ENCODE measurements around the gene LASP1NB.

LASP1NB gene

DNA sequence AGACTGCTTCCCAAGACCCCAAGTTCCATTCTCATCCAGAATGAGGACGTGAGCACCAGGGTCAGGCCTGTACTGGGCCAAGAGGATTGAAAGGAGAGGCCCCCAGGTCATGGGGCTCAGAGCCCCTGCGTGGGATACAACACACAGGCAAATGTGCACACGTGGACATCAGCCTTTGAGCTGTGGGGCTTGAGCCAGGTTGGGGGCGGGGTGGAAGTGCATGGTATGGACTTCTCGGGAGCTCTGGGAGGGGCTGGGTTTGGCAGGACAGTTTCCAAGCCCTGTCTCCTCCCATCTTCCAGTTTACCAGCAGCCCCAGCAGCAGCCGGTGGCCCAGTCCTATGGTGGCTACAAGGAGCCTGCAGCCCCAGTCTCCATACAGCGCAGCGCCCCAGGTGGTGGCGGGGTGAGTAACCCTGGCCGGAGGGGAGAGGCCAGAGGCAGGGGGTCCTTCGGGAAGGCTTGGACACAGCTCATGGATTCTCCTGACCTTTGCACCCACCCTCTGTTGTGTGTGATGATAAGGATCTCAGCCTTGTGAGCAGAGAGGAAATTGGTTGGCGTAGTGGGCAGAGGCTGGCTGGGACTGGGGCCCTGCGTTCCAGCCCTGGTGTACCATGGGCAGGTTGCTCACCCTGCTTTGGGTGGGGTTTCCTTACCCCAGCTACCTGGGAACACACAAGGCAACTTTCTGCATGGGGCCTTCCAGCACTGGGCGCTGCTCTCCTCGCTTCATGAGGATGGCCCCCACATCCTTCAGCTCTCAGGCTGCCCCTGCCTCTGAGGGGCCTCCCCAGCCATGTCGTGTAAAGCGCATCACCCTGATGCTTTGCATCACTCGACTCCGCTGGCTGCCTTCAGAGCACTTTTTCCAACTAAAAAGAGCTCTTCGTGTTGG, 10.4 kb upstream of the LASP1NB start (continued):
- TF ChIP-seq KMT2B (CRISPR knock-in tag; IDR thresholded peaks at IDR 0.05) (no peak), ZNF317 (CRISPR knock-in tag; IDR thresholded peaks at IDR 0.05) (peak; percentile 70), YY1 (IDR thresholded peaks at IDR 0.05; ENCODE audit: insufficient read depth, insufficient replicate concordance, low read depth, low read length) (peak; percentile 76), GPN1 (CRISPR knock-in tag; IDR thresholded peaks at IDR 0.05; ENCODE audit: borderline replicate concordance) (no peak), SIX4 (CRISPR knock-in tag; IDR thresholded peaks at IDR 0.05) (no peak), MAZ (IDR thresholded peaks at IDR 0.05; ENCODE audit: borderline replicate concordance, low read depth, low read length) (peak; percentile 84; the same call in 1 of the 2 replicates), MAZ (CRISPR knock-in tag; IDR thresholded peaks at IDR 0.05; ENCODE audit: low read depth) (peak; percentile 60), ZSCAN12 (CRISPR knock-in tag; IDR thresholded peaks at IDR 0.05) (no peak), ZNF615 (CRISPR knock-in tag; IDR thresholded peaks at IDR 0.05; ENCODE audit: borderline replicate concordance) (peak; percentile 50; the same call in 1 of the 2 replicates), ZNF496 (CRISPR knock-in tag; IDR thresholded peaks at IDR 0.05; ENCODE audit: insufficient replicate concordance) (no peak), ATF7 (IDR thresholded peaks at IDR 0.05) (no peak), ATF7 (CRISPR knock-in tag; IDR thresholded peaks at IDR 0.05) (no peak), YEATS2 (CRISPR knock-in tag; IDR thresholded peaks at IDR 0.05; ENCODE audit: borderline replicate concordance) (peak; percentile 67; the same call in 1 of the 2 replicates), SP2 (CRISPR knock-in tag; IDR thresholded peaks at IDR 0.05) (no peak), ZNF710 (CRISPR knock-in tag; IDR thresholded peaks at IDR 0.05; ENCODE audit: borderline replicate concordance) (no peak; the same call in 1 of the 2 replicates), POGZ (CRISPR knock-in tag; IDR thresholded peaks at IDR 0.05) (peak; percentile 96), MZF1 (CRISPR knock-in tag; IDR thresholded peaks at IDR 0.05; ENCODE audit: borderline replicate concordance) (no peak), ZNF34 (CRISPR knock-in tag; IDR thresholded peaks at IDR 0.05; ENCODE audit: borderline replicate concordance) (no peak), MAFK (conservative IDR thresholded peaks at IDR 0.05 in 1 of 2, IDR thresholded peaks at IDR 0.05 in 1 of 2; ENCODE audit: low read length in 2 of 2) (no peak), STAT6 (CRISPR knock-in tag; IDR thresholded peaks at IDR 0.05; ENCODE audit: borderline replicate concordance) (no peak)
- TF ChIP-seq, protein P1, sequence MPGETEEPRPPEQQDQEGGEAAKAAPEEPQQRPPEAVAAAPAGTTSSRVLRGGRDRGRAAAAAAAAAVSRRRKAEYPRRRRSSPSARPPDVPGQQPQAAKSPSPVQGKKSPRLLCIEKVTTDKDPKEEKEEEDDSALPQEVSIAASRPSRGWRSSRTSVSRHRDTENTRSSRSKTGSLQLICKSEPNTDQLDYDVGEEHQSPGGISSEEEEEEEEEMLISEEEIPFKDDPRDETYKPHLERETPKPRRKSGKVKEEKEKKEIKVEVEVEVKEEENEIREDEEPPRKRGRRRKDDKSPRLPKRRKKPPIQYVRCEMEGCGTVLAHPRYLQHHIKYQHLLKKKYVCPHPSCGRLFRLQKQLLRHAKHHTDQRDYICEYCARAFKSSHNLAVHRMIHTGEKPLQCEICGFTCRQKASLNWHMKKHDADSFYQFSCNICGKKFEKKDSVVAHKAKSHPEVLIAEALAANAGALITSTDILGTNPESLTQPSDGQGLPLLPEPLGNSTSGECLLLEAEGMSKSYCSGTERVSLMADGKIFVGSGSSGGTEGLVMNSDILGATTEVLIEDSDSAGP (CRISPR knock-in tag; IDR thresholded peaks at IDR 0.05; ENCODE audit: borderline replicate concordance): peak; percentile 79
- TF ChIP-seq, protein P2, sequence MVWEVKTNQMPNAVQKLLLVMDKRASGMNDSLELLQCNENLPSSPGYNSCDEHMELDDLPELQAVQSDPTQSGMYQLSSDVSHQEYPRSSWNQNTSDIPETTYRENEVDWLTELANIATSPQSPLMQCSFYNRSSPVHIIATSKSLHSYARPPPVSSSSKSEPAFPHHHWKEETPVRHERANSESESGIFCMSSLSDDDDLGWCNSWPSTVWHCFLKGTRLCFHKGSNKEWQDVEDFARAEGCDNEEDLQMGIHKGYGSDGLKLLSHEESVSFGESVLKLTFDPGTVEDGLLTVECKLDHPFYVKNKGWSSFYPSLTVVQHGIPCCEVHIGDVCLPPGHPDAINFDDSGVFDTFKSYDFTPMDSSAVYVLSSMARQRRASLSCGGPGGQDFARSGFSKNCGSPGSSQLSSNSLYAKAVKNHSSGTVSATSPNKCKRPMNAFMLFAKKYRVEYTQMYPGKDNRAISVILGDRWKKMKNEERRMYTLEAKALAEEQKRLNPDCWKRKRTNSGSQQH (CRISPR knock-in tag; IDR thresholded peaks at IDR 0.05; ENCODE audit: low read depth): no peak

Data from HepG2 (cell line).